Stimulated activated CD8-positive, alpha-beta memory T cell treated with anti-CD3 and anti-CD28 coated beads, Interleukin-12 subunit alpha, Interleukin-12 subunit beta, amount 100 ng/mL, for 1 hour (primary cell): ENCODE measurements around the gene CFAP251.
"Not testable (repeated sequence)": the region's sequence is repeated elsewhere in the genome, so short reads cannot be mapped to it uniquely, and the experiment has no call there.

Experiments
- DNase-seq: peaks from one replicate; pipeline ENCODE4 v3.0.0-alpha.2; 2020; ENCODE audit warnings: low read depth

The CFAP251 gene

DNA sequence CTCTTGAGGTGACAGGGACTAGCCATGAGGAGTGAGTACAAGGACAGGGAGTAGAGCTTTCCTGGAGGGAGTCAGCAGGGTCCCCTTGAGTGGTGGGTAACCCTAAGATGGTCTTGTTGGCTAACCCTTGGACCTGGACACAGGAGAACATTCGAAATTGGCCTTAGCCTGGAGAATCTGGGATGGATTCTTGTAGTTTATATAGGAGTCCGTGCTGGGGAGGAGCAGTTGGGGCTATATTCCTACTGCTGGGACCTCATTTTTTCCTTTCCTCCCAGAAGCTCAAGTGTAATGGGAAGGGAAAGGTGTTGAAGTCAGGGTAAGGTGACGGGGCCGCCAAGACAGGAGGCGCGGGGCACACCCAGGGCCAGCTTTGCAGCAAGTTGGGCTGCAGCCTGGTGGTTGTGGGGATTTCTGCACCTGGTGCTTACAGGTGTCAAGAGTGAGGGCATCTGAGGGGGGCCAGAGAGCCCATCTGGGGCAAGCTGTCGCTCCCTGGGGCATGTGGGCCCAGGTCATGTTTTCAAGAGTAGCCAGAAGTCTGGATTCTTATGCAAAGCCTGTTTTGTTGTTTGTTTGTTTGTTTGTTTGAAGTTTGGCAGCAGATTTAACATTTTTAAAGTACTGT is 108.4 kb downstream of the CFAP251 start:
- no peak for DNase-seq

DNA sequence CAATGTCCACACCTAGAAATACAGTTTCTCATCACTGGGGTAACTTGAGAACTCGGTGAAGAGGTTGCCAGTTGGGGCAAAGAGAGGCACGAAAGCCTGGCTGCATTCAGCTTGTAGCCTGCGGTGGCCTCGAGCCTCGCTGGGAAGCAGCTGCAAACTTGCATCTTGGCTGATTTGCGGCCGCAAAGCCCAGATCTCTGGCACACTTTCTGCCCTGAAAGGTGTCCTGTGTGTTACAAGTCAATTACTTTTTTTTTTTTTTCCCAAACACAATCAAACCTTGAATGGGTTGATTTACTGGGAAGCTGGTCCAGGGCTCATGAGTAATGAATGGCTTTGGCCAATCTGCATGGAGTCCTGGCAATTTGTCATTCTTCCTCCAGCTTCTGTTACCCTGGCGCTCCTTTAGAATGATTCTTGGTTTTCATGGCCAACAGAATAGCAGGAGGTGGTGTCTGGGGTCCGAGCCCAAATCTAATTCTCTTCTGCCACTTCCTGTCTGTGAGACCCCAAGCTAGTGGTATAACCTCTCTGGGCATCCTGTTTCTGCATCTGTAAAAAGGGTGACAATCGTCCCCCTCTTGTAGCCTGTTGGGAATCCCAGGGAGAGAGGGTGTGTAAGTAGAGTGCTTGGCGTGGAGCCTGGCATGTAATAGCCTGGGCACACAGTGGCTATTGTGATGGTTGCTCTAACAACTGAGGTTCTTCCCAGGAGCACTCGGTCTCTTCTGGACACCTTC is 109.9 kb downstream of the CFAP251 start:
- no peak for DNase-seq

DNA sequence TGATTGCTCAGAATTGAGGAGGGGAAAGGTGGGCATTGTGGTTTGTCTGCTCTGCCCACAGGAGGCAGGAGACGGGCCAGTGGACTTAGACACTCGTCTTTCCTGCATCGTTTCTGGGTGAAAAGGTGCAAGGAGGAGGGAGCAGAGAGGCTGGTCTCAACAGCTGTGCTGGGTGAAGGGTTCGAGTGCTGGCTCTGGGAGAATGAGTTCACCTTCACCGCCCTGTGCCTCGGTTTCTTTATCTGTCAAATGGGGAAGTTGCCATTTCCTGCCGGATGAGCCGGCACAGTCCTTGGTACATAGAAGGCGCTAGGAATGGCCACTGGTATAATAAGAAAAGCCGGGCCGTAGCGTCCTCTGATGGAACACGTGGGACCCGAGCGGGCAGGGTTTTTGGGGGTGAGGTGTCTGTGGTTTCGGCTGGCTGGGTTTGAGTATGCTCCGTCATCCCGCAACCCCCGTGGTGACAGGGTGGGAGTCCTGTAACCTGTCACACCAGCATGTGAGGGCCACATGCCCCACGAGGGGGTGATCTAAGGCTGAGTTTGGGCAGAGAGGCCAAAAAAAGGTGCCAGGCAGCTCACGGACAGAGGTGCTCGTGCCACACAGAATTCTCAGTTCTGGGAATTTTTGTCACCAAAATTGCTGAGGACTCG is 110.6 kb downstream of the CFAP251 start:
- DNase-seq = no peak

DNA sequence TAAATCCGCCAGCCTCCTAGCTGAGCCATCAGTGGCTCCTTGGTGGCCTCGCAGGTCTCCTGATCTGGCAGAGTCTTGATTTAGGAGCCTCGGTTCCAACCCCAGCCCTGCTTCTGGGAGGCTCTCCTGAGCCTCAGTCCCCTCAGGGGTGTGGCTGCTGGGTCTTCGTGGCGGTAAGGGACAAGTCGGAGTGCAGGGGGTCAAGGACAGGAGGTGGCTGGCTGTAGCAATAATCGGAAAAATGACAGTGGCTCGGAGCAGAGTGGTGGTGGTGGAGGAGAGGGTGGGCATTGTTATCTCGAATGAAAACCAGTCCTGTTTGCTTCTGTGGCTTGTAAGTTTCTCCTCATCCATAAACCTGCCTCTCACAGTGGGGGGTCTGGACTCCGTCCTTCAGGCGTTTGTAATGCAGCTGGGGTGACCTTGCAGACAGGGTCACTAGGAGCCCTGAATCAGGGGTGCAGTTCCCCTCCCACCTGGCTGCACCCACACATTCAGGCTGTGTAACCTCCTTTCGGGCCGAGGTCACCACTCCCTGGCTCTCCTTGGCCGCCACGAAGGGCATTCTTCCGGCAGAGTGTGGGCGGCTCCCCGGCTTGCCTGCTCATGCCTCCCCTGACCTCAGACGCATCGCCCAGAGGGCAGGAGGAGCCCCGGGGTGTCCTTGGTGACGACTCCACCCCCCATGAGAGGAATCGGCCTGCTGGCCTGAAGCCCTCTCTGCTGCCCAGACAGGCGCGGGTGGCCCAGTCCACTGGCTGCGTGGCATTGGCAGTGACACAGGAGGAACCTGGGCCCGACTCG is 111.4 kb downstream of the CFAP251 start:
- DNase-seq = no peak

DNA sequence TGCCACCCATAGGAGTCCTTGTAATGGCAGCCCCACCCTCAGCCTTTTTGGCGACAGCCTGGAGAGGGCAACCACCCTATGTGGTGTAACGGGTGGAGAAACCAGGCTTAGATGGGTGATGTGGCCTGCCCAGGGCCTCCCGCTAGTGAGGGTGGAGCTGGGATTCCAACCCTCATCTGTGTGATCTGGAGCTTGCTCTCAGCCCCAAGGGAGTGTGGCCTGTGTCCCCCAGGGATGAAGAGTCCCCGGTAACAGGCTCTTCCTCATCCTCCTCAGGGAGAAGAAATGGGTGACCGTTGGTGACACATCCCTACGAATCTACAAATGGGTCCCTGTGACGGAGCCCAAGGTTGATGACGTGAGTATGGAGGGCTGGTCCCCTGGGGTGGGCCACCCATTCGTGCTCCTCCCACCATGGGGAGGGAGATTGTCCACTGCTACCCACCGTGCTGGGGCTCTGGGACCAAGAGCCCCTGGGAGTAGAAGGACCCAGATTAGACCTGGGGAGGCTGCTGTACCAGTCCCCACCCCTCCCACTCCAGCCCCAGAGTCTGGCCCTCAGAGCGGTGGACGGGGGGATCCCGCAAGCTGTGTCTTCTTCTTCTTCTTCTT is 112.1 kb downstream of the CFAP251 start:
- no peak for DNase-seq

DNA sequence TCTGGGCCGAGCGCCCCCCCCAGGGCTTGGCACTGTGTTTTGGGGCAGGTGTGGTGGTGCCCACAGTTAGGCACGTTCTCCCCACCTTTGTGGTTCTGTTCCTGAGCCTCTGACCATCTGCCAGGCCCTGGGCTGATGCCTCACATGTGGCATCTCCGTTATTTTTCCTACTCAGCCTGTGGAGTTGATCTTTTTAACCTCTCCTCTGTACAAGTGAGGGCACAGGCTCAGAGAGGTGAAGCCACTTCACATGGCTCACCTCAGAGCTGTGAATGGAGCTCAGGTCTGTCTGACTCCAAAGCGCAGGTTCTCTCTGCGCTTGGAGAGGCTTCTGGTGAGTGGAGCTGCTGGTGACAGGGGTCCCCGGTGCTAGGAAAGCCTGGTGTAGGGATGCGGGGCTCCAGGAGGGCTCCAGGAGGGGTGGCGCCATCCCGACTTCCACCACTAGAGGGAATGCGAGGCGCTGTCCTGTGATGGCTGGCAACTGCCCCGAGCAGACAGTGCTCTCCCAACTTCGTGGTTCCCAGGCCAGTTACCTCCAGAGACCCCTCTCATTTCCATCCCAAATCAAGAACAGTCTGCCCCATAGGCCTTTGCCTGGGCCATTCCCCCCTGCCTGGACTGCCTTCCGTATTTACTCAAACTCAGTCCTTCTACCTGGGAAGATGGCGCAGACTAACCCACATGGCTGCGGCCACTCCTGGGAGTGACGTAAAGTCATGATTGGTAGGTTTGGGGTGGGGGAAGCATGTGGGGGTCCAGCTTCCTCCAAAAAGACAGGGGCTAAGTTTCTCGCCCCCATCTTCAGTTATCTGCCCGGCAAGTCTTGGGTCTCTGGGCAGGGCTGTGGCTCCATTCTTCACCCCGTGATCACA is 113.2 kb downstream of the CFAP251 start:
- peak; percentile 30 for DNase-seq

DNA sequence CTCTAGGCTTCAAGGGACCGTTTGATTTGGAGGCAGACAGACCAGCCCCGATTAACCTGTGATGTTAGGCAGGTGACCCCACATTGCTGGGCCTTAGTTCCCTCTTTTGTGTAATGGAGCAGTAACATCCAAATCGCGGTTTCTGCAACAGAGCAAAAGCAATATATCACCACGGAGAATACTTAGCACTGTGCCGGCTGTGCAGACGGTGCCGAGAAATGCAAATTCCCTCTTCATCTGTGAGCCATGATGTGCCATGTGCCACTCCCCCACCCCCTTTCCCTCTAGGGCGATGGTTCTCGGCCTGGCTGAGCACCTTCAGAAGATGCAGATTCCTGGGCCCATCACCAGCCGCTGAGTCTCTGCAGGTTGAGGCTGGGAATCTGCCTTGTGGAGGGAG is 114.2 kb downstream of the CFAP251 start:
- no peak for DNase-seq

DNA sequence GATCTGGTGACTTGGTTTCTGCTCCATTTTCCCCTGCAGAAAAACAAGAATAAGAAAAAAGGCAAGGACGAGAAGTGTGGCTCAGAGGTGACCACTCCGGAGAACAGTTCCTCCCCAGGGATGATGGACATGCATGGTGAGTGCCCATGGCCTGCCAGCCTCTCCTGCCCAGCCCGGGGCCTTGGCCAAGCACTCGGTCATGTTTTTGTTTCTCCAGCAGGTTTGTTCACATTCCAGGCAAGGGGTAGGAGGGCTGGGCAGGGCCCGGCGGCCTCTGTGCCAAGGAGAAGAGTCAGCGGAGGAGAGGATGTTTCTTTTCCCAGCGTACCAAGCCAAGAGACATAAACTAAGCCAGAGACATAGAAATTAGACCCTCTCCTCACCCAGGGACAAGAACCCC is 116.9 kb downstream of the CFAP251 start:
- DNase-seq = no peak

DNA sequence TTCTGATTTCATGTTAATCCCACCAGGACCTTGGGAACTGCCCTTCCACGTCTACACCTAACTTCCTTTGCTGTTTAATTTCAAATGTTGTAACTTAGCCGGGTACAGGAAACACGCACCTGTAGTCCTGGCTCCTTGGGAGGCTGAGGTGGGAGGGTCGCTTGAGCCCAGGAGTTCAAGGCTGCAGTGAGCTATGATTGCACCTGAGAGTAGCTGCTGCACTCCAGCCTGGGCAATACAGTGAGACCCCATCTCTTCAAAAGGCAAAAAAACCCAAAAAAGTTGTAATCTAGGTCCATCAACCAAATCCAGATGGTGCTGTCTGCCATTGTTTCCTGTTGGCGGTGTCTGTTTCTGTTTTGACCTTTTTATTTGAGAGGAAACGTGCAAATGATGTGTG is 117.8 kb downstream of the CFAP251 start:
- DNase-seq = no peak

DNA sequence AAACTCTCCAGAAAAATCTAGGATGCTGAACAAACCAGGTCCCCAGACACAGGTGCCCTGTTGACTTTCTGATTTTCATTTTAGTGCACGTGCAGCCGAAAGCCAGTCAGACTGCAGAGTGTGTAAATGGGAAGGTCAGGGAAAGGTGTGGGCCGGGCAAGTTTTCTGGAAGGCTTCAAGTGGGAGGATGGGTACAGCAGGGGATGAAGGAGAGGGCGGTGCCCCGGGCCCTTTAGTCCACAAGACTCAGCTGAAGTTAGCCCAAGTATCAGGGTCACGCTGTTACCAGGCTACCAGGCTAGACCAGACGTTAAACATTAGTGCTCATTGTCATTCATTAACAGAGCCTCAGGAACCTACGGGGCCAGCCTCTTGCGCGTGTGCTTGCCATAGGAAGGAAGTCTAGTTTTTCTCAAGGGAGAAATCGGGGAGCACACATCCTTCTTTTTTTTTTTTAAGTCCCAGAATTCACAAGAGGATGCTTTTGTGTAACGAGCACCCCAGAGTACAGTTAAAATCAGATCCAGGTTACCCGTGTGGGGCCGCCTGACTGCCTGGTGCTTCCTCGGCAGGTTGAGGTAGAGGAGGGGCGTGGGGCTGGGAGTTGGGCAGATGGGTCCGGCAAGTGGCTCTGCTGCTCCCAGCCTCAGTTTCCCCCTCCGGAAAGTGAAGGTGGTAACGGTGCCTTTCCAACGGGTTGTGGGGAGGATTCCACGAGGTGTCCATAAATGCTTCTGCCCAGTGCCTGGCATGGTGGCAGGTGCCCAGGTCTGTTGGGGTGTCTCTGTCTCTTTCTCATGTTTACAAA is 122.4 kb downstream of the CFAP251 start:
- DNase-seq = no peak

DNA sequence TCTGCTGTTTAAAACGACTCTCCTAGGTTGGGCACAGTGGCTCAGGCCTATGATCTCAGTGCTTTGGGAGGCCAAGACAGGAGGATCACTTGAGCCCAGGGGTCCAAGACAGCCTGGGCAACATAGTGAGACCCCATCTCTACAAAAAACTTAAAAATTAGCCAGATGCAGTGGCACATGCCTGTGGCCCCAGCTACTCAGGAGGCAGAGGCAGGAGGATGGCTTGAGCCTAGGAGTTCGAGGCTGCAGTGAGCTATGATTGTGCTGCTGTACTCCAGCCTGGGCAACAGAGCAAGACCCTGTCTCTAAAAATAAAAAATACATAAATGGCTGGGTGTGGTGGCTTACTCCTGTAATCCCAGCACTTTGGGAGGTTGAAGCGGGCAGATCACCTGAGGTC is 123.1 kb downstream of the CFAP251 start:
- not testable (repeated sequence) for DNase-seq

DNA sequence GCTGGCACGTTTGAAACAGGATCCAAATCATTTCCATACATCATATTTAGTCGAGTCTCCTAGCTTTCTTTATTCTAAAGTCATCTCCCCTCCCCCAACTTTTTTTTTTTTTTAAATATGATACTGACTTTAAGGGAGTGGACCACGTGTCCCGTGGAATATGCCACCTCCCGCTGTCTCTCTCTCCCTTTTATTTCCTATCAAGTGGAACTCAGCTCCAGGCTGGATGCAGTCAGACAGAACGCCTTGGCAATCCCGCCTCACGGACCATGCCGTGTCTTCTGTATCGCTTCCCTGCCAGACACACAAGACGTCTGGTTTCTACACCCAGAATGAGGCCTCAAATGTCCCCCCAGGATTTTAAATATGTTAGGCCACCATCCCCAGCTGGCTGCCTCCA is 124.5 kb downstream of the CFAP251 start:
- DNase-seq = no peak

DNA sequence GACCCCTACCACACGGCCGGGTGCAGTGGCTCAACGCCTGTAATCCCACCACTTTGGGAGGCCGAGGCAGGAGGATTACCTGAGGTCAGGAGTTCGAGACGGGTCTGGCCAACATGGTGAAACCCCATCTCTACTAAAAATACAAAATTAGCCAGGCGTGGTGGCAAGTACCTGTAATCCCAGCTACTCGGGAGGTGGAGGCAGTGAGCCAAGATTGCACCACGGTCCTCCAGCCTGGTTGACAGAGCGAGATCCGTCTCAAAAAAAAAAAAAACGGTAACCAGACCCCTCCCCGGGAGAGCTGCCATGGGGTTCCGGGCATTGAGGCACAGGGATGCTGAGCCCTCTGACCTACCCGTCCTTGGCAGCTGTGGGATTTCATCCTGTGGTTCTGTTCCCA is 125.1 kb downstream of the CFAP251 start:
- DNase-seq = no peak

DNA sequence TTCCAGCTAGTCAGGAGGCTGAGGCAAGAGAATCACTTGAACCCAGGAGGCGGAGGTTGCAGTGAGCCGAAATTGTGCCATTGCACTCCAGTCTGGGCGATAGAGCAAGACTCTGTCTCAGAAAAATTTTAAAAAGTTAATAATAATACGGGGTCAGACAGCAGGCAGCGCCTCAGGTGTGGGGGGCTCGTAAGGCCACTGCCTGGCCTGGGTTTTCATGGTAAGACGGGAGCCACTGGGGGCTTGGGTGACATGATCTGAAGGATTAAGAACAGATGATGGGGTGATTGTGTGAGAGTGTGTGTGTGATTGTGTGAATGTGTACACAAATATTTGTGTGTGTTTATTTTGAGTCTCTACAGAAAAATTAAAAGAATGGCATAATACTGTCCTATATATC is 126.9 kb downstream of the CFAP251 start:
- no peak for DNase-seq

DNA sequence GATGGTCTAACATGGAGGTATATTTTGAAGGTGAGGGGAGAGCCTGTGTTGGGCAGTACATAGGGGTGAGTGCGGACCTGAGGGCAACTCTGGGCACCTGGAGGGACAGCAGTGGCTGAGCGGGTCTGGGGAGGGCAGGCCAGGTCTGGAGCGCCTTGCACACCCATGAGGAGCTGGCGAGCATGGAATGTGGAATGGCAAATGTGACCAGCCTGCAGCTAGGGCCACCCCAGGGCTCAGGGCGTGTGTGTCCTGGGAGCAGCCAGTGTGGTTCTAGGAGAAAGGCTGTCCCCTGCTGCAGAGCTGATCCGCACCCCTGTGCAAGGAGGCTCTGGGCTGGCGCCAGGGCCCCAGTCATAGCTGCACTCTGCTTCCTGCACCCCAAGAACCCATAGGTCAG is 127.8 kb downstream of the CFAP251 start:
- DNase-seq = no peak

DNA sequence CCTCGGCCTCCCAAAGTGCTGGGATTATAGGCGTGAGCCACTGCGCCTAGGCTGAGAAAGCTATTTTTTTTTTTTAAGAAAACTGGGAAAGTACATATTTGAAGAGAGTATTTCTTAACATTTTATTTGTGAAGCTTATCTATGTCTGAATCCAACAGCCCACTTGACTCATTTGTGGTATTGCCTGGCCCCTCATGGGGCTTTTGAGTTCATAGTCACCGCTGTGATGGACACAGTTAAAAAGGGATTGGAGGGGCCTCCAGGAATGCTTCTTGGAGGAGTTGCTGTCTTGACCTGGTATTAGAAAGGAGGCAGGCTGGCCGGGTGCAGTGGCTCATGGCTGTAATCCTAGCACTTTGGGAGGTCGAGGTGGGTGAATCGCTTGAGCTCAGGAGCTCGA is 129.8 kb downstream of the CFAP251 start:
- DNase-seq = no peak

DNA sequence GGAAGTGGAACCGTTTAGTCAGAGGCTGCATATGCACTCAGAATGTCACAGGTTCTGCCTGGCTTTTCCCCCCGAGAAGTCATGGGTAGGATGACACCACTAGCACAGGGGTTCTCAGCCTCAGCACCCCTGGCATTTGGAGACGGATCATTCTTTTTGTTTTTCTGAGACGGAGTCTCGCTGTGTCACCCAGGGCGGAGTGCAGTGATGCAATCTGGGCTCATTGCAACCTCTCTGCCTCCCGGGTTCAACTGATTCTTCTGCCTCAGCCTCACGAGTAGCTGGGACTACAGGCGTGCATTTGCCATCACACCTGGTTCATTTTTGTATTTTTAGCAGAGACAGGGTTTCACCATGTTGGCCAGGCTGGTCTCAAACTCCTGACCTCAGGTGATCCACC is 131.4 kb downstream of the CFAP251 start:
- DNase-seq = no peak

DNA sequence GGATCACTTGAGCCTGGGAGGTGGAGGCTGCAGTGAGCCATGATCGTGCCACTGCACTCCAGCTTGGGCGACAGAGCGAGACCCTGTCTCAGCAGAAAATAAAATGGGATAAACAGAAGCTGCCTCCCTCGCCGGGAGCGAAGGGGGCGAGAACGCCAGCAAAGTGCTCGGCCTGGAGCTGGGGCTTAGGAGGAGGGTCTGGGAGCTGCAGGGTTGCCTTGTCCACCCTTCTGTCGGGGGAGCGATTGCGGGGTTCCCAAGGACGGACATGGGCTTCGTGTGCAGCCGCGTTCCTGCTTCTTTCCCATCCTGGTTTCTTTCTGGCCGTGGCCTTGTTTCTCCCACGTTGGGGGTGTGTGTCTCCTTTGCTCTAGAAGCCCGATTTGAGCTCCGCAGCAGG is 132.3 kb downstream of the CFAP251 start:
- DNase-seq = no peak

DNA sequence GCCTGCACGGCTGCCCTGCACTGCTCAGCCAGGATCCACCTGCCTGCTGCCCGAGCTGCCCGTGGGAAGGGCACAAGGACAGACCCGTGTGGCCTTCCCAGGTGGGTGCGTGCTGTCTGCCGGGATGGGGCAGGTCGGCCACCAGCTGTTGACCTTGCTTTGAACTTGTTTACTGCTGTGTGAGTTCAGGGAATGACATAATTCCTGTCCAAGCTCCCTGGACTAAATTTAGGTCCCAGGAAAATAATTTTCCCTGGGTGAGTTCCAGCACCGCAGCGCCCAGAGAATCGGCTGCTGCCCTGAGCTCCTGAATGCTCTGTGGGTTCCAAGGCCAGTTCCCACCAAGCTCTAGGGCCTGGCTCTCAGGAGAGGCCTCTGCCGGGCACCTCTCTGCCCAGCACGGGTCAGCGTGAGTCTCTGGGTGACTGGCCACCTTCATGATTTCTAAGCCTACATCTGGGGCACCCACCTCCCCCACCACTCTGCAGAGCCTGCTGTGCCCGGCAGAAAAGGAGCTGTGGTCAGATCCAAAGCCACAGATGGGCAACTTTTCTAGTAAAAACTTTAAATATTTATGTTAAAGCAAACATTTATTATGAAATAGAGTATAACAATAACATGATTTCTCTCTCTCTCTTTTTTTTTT is 133.0 kb downstream of the CFAP251 start:
- DNase-seq = no peak

DNA sequence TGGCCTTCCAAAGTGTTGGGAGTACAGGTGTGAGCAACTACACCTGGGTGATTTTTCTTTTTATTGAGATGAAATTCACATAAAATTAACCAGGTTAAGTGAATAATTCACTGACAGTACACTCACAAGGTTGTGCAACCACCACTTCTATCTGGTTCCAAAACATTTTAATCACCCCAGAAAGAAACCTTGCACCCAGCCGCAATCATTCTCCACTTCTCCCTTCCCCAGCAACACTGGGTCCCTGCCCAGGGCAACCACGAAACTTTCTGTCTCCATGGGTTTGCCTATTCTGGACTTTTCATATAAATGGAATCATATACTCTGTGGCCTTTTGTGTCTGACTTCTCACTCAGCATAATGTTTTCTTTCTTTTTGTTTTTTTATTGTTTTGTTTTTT is 133.9 kb downstream of the CFAP251 start:
- no peak for DNase-seq
